Measurements from ENCODE around the gene RIN2. TPM values are rescaled to one million over a fixed set of nuclear protein-coding genes. Genes with fewer than 3 reads are reported as not detected.
A peak's percentile ranks its signal among the peaks of the same experiment; 100 is the strongest.

Gene RIN2
- total and polyA plus RNA-seq, 9 of the 15 experiments (the other 6 are each of a cell fraction or from before 2014, with no cell fraction given), result 0.09 TPM; not detected in 8

GRCh38 chr20:19784511-19785172 is 26.6 kb downstream of the RIN2 start (continued):
- TF ChIP-seq GTF2B (IDR thresholded peaks at IDR 0.05; ENCODE audit: extremely low read depth, insufficient read length) (no peak), ZNF436 (CRISPR knock-in tag; IDR thresholded peaks at IDR 0.05) (no peak), NFATC3 (IDR thresholded peaks at IDR 0.05) (no peak), FOXP1 (CRISPR knock-in tag; IDR thresholded peaks at IDR 0.05) (no peak), CREM (IDR thresholded peaks at IDR 0.05; ENCODE audit: low read depth) (no peak), MAZ (CRISPR knock-in tag; conservative IDR thresholded peaks at IDR 0.05 in 1 of 2, IDR thresholded peaks at IDR 0.05 in 1 of 2) (no peak), LEF1 (IDR thresholded peaks at IDR 0.05) (no peak), USF2 (CRISPR knock-in tag; IDR thresholded peaks at IDR 0.05) (no peak), CBFA2T3 (IDR thresholded peaks at IDR 0.05) (no peak), BCOR (IDR thresholded peaks at IDR 0.05) (no peak), SMC3 (conservative IDR thresholded peaks at IDR 0.05; ENCODE audit: insufficient read depth, low read depth, low read length) (0 out of 2 replicates have a peak, but pooled peaks have one; percentile 19), ZNF644 (tag; IDR thresholded peaks at IDR 0.05; ENCODE audit: low read depth) (no peak), TAL1 (IDR thresholded peaks at IDR 0.05) (no peak), CHCHD3 (CRISPR knock-in tag; IDR thresholded peaks at IDR 0.05) (no peak), NUFIP1 (IDR thresholded peaks at IDR 0.05; ENCODE audit: partially characterized antibody) (no peak), KLF16 (IDR thresholded peaks at IDR 0.05) (no peak)
- TF ChIP-seq, protein P1, sequence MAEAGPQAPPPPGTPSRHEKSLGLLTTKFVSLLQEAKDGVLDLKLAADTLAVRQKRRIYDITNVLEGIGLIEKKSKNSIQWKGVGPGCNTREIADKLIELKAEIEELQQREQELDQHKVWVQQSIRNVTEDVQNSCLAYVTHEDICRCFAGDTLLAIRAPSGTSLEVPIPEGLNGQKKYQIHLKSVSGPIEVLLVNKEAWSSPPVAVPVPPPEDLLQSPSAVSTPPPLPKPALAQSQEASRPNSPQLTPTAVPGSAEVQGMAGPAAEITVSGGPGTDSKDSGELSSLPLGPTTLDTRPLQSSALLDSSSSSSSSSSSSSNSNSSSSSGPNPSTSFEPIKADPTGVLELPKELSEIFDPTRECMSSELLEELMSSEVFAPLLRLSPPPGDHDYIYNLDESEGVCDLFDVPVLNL (CRISPR knock-in tag; IDR thresholded peaks at IDR 0.05; ENCODE audit: low read depth), result no peak
- TF ChIP-seq, protein P2, sequence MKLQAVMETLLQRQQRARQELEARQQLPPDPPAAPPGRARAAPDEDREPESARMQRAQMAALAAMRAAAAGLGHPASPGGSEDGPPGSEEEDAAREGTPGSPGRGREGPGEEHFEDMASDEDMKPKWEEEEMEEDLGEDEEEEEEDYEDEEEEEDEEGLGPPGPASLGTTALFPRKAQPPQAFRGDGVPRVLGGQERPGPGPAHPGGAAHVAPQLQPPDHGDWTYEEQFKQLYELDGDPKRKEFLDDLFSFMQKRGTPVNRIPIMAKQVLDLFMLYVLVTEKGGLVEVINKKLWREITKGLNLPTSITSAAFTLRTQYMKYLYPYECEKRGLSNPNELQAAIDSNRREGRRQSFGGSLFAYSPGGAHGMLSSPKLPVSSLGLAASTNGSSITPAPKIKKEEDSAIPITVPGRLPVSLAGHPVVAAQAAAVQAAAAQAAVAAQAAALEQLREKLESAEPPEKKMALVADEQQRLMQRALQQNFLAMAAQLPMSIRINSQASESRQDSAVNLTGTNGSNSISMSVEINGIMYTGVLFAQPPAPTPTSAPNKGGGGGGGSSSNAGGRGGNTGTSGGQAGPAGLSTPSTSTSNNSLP (IDR thresholded peaks at IDR 0.05; ENCODE audit: borderline replicate concordance, low read depth, low read length), result no peak
